EH (cell line): ENCODE measurements around the gene LYPD3.
A peak's percentile ranks its signal among the peaks of the same experiment; 100 is the strongest.
"Not testable (repeated sequence)": the region's sequence is repeated elsewhere in the genome, so short reads cannot be mapped to it uniquely, and the experiment has no call there.

Experiments used
- DNase-seq: peaks from one replicate; pipeline ENCODE4 v3.0.0-alpha.2; 2015; ENCODE audit warnings: low read depth

Gene LYPD3

GRCh38 chr19:43461303-43461702 is 4.1 kb downstream of the LYPD3 start:
- DNase-seq: no peak

GRCh38 chr19:43460362-43461016 is 4.9 kb downstream of the LYPD3 start:
- DNase-seq: no peak

DNA sequence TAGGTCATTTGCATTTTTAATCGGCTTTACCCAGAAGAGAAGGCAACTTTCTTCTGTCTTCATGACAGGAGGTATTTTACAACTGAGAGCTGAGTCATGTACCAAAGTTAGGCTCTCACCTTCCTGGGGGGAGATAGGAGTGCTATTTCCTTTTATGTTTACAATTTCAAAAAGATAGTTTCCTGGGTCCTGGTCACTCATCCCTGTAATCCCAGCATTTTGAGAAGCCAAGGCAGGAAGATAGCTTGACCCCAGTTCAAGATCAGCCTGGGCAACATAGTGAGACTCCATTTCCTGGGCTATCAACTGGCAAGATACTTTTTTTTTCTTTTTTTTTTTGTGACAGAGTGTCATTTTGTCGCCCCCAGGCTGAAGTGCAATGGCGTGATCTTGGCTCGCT is 7.6 kb downstream of the LYPD3 start:
- no peak for DNase-seq

- DNase-seq: no peak
These were observed 9.9 kb downstream of the LYPD3 start for GRCh38 chr19:43455321-43456113.

GRCh38 chr19:43454031-43454430 is 11.4 kb downstream of the LYPD3 start:
- DNase-seq: no peak

DNA sequence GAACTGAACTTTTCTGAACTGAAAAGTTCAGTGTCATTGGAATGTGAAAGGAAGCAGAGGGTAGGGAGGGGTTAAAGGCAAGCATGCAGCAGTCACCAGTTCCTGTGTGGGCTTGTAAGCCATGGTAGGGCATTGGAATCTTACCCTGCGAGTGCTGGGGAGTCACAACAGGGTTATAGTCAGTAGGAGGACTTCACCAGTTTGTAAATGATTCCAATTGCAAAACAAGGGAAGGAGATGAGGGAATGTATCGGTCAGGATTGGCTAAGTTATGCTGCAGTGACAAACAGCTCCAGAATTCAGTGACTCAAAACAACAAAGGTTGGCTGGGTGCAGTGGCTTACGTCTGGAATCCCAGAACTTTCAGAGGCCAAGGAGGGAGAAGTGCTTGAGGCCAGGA is 12.8 kb downstream of the LYPD3 start:
- DNase-seq: no peak

GRCh38 chr19:43450545-43450997 is 14.8 kb downstream of the LYPD3 start:
- DNase-seq: peak; percentile 53

GRCh38 chr19:43447655-43448054 is 17.8 kb downstream of the LYPD3 start:
- no peak for DNase-seq

GRCh38 chr19:43446746-43447489 is 18.5 kb downstream of the LYPD3 start:
- DNase-seq: peak; percentile 75

GRCh38 chr19:43445426-43445825 is 20.0 kb downstream of the LYPD3 start:
- no peak for DNase-seq

DNA sequence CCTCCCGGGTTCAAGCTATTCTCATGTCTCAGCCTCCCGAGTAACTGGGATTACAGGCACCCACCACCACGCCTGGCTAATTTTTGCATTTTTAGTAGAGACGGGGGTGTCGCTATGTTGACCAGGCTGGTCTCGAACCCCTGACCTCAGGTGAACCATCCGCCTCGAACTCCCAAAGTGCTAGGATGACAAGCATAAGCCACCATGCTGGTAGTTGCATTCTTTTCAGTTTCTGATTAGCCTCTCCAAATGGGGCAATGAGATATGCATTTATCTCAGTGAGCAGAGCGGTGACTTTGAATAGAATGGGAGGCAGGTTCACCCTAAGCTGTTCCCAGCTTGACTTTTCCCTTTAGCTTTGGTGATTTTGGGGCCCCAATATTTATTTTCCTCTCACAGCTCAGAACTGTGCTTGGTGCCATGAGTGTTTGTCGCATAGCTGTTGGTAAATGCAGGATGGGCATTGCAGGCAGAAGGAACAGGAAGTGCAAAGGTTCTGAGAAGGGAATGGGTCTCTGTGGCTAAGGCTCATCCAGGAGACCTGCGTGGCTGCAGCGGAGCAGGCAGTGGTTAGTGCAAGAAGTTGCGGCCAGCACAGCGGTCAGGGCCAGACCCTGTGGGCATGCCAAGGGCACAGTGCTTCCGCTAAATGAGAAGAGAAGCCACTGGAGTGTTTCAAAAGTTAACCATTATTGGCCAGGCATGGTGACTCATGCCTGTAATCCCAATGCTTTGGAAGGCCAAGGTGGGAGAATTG is 20.7 kb downstream of the LYPD3 start:
- DNase-seq: no peak

- DNase-seq: not testable (repeated sequence)
These were observed 21.3 kb downstream of the LYPD3 start for GRCh38 chr19:43444091-43444490.

GRCh38 chr19:43441716-43442115 is 23.7 kb downstream of the LYPD3 start:
- no peak for DNase-seq

DNA sequence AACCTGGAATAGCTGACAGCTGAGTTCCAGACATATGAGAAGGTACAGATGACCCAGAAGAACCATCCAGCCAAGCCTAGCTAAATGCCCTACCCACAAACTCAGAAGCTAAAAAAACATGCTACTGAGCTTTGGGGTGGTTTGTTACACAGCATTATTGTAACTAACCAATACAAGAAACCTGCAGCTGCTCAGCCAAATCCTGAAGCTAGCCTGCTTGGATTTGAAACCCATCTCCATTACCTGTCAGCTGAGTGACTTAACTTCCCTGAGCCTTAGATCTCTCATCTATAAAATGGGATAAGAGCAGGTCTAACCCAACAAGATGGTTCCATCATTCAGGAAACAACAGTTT is 25.7 kb downstream of the LYPD3 start:
- DNase-seq: no peak

GRCh38 chr19:43439032-43439708 is 26.2 kb downstream of the LYPD3 start:
- peak; percentile 55 for DNase-seq

DNA sequence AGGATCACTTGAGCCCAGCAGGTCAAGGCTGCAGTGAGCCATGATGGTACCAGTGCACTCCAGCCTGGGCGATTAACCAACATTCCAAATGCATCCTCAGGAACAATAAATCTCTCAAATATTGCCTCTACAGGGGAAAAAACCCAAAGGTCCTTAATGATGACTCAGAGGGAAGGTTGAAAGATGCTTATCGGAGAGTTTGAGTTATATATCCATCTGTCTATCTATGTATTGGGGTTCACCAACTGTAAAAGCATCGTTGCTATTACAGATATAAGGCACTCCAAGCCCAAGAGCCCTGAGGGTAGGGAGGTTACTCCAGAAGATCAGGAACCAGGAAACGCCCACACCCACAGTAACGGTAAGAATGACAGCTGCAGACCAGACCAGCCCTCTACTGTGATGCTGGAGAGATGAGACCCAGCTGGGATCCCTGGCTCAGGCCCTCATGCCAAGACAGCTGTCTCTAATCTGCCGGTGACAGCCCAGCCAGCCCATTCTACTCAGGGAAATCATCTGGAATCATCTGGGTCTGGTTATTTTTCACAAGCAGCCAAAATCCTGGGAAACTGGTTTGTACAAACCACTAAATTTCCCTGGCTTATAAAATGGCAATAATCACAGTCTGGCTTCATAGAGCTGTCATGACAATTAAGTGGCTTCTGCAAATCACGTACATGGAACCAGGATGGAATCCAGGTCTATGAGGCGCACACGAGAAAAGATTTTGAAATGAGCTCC is 26.9 kb downstream of the LYPD3 start:
- DNase-seq: peak; percentile 92

- DNase-seq: no peak
These were observed 27.7 kb downstream of the LYPD3 start for GRCh38 chr19:43437712-43438111.

DNA sequence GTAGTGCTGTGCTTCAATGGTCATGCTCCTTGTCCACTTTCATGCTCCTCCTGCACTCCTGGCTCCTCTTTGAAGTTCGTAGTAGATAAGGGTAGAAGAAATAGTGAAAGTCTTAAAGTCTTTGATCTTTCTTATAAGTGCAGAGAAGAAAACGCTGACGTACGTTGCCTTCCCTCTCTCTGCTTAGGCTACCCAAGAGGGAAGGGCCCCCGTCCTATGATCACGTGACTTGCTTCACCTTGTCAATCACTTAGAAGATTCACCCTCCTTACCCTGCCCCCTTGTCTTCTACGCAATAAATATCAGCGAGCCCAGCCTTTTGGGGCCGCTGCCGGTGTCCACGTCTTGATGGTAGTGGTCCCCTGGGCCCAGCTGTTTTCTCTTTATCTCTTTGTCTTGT is 28.1 kb downstream of the LYPD3 start:
- DNase-seq: not testable (repeated sequence)

DNA sequence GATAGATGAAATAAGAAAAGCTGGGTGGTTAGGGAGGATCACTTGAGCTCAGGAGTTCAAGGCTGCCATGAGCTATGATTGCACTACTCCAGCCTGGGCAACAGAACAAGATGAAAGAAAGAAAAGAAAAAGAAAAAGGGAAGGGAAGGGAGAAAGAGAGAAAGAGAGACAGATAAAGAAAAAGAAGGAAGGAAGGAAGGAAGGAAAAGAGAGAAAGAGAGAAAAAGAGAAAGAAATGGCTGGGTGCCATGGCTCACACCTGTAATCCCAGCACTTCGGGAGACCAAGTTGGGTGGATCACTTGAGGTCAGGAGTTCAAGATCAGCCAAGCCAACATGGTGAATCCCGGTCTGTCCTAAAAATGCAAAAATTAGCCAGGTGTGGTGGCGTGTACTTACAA is 29.6 kb downstream of the LYPD3 start:
- DNase-seq: no peak

GRCh38 chr19:43433689-43434088 is 31.7 kb downstream of the LYPD3 start:
- no peak for DNase-seq

DNA sequence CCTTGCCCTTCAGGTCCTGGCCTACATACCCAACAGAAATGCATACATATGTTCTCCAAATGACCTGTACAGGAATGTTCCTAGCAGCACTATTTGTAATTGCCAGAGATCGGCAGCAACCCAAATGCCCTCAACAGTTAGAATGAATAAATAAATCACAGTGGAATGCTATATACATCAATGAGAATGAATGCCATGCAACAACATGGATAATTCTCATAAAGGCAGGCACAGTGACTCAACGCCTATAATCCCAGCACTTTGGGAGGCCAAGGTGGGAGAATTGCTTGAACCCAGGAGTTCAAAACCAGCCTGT is 32.1 kb downstream of the LYPD3 start:
- DNase-seq: peak; percentile 23
